ENCODE measurements around the gene PKM.
A peak's percentile ranks its signal among the peaks of the same experiment; 100 is the strongest.

PKM gene

GRCh38 chr15:72199721-72200212, 31.2 kb downstream of the PKM start:
- DNase-seq: peak; percentile 90

GRCh38 chr15:72199205-72199515, 31.8 kb downstream of the PKM start:
- DNase-seq: no peak

GRCh38 chr15:72198356-72199204, 32.4 kb downstream of the PKM start:
- DNase-seq: no peak

- peak; percentile 51 for DNase-seq
These were observed 33.3 kb downstream of the PKM start, which contains the start of gene GRAMD2A for GRCh38 chr15:72197460-72198355. Gene GRAMD2A (minus strand): TSS chr15:72197787.

GRCh38 chr15:72197041-72197459, 33.9 kb downstream of the PKM start:
- DNase-seq: peak; percentile 48

- DNase-seq: no peak
These were observed 34.5 kb downstream of the PKM start for GRCh38 chr15:72196409-72197040.

- no peak for DNase-seq
These were observed 35.9 kb downstream of the PKM start for GRCh38 chr15:72195101-72195511.

GRCh38 chr15:72193836-72194396, 37.1 kb downstream of the PKM start:
- no peak for DNase-seq

- no peak for DNase-seq
These were observed 38.6 kb downstream of the PKM start for GRCh38 chr15:72192416-72192815.

GRCh38 chr15:72189250-72189902, 41.6 kb downstream of the PKM start:
- DNase-seq: no peak

- peak; percentile 54 for DNase-seq
These were observed 46.7 kb downstream of the PKM start for GRCh38 chr15:72184165-72184811.

- no peak for DNase-seq
These were observed 47.2 kb downstream of the PKM start for GRCh38 chr15:72183781-72184164.

- no peak for DNase-seq
These were observed 48.3 kb downstream of the PKM start for GRCh38 chr15:72182673-72183072.

- no peak for DNase-seq
These were observed 48.7 kb downstream of the PKM start for GRCh38 chr15:72182244-72182643.

GRCh38 chr15:72180761-72181324, 50.1 kb downstream of the PKM start:
- DNase-seq: no peak

GRCh38 chr15:72179950-72180581, 50.9 kb downstream of the PKM start:
- DNase-seq: no peak

GRCh38 chr15:72178976-72179585, 51.9 kb downstream of the PKM start:
- DNase-seq: no peak

GRCh38 chr15:72176743-72177142, 54.2 kb downstream of the PKM start:
- no peak for DNase-seq

GRCh38 chr15:72176159-72176558, 54.8 kb downstream of the PKM start:
- DNase-seq: no peak
